ENCODE results near the gene TMED10.

TMED10 gene

DNA sequence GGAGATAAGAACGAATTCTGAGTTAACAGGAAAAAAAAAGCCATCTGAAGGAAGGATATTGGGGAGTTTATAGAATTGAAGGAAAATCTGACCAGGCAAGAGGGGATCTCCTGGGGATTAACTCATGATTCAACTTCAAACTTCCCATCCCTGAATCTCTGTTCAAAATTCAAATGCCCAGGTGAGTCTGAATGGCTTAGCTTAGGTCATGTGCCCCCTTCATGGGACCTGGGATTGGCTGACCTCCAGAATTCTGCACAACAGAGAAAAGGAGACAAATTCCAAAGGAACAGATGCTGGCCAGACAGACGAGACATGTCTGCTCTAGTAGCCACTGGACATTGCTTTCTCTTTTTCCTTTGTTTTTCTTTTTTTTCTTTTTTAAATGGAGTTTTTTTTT lies 26.2 kb upstream of the TMED10 start:
- no peak overlapping the region for H3K4me3 ChIP-seq (ENCODE audit: low read length)
- TF ChIP-seq ZNF274 (IDR thresholded peaks at IDR 0.05; ENCODE audit: low read depth, low read length), result no peak

DNA sequence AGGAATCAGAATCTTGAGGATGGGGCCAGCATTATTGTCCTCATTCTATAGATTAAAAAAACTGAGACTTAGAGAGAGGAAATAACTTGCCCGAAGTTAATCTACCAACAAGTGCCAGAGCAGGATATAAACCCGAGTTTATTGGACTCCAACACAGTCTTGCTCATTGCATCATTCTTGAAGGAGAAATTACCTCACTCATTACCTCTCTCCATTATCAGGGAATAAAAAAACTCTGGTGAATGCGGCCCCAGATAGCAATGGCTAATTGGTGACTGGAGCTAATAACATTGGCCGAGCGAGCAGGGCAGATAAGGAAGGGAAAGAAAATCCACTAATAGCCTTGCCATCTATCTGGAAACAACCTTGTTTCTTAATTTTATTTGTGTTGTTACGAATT lies 24.7 kb upstream of the TMED10 start:
- H3K4me3 ChIP-seq (ENCODE audit: low read length), result no peak overlapping the region
- no peak for TF ChIP-seq ZNF274 (IDR thresholded peaks at IDR 0.05; ENCODE audit: low read depth, low read length)

GRCh38 chr14:75200451-75200850 lies 24.0 kb upstream of the TMED10 start:
- TF ChIP-seq ZNF274 (IDR thresholded peaks at IDR 0.05; ENCODE audit: low read depth, low read length), result no peak
- no peak overlapping the region for H3K4me3 ChIP-seq (ENCODE audit: low read length)

- TF ChIP-seq ZNF274 (IDR thresholded peaks at IDR 0.05; ENCODE audit: low read depth, low read length), result no peak
- no peak overlapping the region for H3K4me3 ChIP-seq (ENCODE audit: low read length)
These were observed 22.0 kb upstream of the TMED10 start for GRCh38 chr14:75198291-75198933.

DNA sequence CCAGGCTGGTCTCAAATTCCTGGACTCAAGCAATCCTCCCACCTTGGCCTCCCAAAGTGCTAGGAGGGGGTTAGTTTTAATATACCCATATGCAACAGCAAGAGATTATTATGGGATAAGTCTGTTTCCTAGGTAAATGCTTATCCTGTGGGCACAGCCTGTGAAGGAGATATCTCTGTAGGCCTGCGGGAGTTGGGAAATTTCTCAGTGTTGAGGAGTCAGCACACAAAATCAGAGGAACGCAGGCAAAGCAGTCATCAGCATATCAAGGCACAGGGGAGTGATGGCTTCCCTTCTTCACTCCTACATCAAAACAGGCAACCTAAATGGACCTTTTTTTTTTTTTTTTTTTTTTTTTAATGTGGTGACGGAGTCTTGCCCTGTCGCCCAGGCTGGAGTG lies 20.9 kb upstream of the TMED10 start:
- TF ChIP-seq ZNF274 (IDR thresholded peaks at IDR 0.05; ENCODE audit: low read depth, low read length), result no peak
- H3K4me3 ChIP-seq (ENCODE audit: low read length), result no peak overlapping the region

GRCh38 chr14:75196468-75196867 lies 20.1 kb upstream of the TMED10 start:
- no peak overlapping the region for H3K4me3 ChIP-seq (ENCODE audit: low read length)
- no peak for TF ChIP-seq ZNF274 (IDR thresholded peaks at IDR 0.05; ENCODE audit: low read depth, low read length)

- H3K4me3 ChIP-seq (ENCODE audit: low read length), result no peak overlapping the region
- no peak for TF ChIP-seq ZNF274 (IDR thresholded peaks at IDR 0.05; ENCODE audit: low read depth, low read length)
These were observed 19.7 kb upstream of the TMED10 start for GRCh38 chr14:75196064-75196463.

- TF ChIP-seq ZNF274 (IDR thresholded peaks at IDR 0.05; ENCODE audit: low read depth, low read length), result no peak
- H3K4me3 ChIP-seq (ENCODE audit: low read length), result no peak overlapping the region
These were observed 14.7 kb upstream of the TMED10 start for GRCh38 chr14:75191100-75191499.

GRCh38 chr14:75190023-75190422 lies 13.6 kb upstream of the TMED10 start:
- H3K4me3 ChIP-seq (ENCODE audit: low read length), result no peak overlapping the region
- no peak for TF ChIP-seq ZNF274 (IDR thresholded peaks at IDR 0.05; ENCODE audit: low read depth, low read length)

DNA sequence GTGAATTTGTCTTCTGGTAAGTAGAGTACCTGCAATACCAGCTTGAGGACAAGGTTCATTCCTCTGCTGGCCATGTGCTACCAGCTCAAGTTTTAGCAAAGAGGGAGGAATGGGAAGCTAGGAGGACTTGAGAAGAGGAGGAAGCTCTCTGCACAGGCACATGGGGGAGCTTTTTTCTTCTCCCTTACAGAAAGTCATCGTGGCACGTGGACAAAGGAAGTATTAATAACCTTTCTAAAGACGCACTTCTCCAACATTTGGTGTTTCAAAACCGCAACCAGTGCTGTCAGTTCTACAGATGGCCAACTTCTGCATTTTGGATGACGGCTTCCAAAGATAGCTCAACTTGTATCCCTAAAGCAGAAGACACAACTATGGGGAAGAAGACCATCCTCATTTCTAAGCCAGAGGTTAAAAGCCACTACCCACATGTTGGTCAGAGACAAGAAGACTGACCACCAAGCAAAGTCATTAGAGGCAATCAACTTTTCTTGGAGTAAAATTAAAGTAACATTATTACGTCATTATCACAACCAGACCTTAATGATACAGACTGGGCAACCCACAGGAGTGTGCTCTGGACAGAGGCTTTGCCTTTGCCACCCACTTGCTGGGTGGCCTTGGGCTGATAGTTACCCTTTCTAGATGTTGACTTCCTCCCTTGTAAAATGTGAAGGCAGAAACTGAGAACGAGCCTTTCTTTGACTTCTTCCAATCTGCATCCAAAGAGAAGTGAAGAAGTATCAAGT lies 12.3 kb upstream of the TMED10 start:
- TF ChIP-seq ZNF274 (IDR thresholded peaks at IDR 0.05; ENCODE audit: low read depth, low read length), result no peak
- H3K4me3 ChIP-seq (ENCODE audit: low read length), result no peak overlapping the region

DNA sequence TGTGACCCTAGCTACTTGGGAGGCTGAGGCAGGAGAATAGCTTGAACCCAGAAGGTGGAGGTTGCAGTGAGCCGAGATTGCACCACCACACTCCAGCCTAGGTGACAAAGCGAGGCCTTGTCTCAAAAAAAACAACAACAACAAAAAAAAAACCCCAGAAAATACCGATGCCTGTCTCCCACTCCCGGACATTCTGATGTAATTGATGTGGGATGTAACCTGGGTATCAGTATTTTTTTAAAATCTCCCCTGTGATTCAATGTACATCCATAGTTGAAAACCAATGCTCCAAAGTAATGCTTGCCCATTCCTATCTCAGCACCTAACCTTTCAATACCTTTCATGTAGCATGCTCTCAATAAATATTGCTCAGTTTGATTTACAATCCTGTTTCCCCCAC lies 11.7 kb upstream of the TMED10 start:
- TF ChIP-seq ZNF274 (IDR thresholded peaks at IDR 0.05; ENCODE audit: low read depth, low read length), result no peak
- no peak overlapping the region for H3K4me3 ChIP-seq (ENCODE audit: low read length)

GRCh38 chr14:75186953-75187352 lies 10.5 kb upstream of the TMED10 start:
- no peak overlapping the region for H3K4me3 ChIP-seq (ENCODE audit: low read length)
- TF ChIP-seq ZNF274 (IDR thresholded peaks at IDR 0.05; ENCODE audit: low read depth, low read length), result no peak

- TF ChIP-seq ZNF274 (IDR thresholded peaks at IDR 0.05; ENCODE audit: low read depth, low read length), result no peak
- H3K4me3 ChIP-seq (ENCODE audit: low read length), result no peak overlapping the region
These were observed 9.0 kb upstream of the TMED10 start for GRCh38 chr14:75185251-75186040.

DNA sequence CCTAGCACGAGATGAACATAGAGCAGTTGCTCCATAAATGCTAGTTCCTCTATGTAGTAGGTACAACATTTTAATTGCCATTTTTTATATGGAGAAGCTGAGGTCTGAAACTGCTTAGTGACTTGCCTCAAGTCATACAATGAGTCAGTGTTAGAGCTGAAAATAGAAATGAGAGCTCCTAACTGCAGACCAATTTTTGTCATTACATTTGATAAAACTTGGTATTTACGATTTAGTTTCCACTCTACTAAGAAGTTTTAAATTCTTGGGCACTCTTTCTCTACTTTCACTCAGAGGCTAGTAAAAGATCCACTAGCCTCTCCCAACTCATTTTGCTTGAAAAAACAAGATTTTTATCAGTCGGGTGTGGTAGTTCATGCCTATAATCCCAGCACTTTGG lies 8.1 kb upstream of the TMED10 start:
- H3K4me3 ChIP-seq (ENCODE audit: low read length), result no peak overlapping the region
- TF ChIP-seq ZNF274 (IDR thresholded peaks at IDR 0.05; ENCODE audit: low read depth, low read length), result no peak

GRCh38 chr14:75184039-75184438 lies 7.6 kb upstream of the TMED10 start:
- TF ChIP-seq ZNF274 (IDR thresholded peaks at IDR 0.05; ENCODE audit: low read depth, low read length), result no peak
- no peak overlapping the region for H3K4me3 ChIP-seq (ENCODE audit: low read length)

Measured in GM08714 (cell line).